NCI-H82 treated with DMSO at 0.1 percent for 48 hours (cell line): Measurements from ENCODE around the gene SLC35F6.
"Not testable (repeated sequence)": the region's sequence is repeated elsewhere in the genome, so short reads cannot be mapped to it uniquely, and the experiment has no call there.

Experiments
- DNase-seq: peaks from one replicate; lab custom pipeline; 2025; ENCODE audit not compliant: unreplicated experiment; lab: John Stamatoyannopoulos, UW

The SLC35F6 gene

DNA sequence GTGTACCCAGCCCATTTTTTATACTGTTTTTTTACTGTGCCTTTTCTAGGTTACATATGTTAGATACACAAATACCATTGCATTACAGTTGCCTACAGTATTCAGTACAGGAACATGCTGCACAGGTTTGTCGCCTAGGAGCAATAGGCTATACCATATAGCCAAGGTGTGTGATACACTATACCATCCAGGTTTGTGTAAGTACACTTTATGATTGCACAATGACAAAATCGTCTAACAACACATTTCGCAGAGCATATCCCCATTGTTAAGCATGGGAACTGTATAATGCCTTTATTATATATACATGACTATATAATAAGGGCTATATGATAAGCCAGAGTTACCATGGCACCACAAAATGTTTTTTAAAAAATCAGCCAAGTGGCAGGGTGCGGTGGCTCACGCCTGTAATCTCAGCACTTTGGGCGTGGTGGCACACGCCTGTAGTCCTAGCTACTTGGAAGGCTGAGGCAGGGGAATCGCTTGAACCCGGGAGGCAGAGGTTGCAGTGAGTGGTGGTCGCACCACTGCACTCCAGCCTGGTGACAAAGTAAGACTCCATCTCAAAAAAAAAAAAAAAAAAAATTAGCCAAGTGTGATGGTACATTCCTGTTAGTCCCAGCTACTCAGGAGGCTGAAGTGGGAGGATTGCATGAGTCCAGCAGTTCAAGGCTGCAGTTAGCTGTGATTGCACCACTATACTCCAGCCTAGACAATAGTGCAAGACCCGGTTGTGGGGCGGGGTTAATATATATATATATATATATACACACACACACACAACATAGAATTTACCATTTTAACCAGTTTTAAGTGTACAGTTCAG lies 19.0 kb downstream of the SLC35F6 start:
- DNase-seq = no peak

DNA sequence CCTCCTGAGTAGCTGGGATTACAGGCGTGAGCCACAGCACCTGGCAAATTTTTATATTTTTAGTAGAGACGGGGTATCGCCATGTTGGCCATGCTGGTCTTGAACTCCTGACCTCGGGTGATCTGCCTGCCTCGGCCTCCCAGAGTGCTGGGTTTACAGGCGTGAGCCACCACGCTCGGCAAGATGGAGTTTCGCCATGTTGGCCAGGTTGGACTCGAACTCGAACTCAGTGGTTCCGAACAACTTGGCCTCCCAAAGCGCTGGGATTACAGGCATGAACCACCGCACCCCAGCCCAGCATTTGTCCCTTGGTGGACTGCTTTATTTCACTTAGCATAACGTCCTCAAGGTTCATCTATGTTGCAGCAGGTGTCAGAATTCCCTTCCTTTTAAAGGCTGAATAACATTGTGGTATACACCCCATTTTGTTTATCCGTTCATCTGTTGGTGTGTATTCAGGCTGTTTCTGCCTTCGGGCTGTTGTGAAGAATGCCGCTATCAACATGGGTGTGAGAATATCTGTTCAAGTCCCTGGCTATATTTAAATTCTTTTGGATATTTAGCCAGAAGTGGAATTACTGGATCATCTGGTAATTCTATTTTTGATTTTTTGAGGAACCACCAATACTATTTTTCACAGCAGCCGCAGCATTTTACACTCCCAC lies 20.6 kb downstream of the SLC35F6 start:
- DNase-seq = no peak

DNA sequence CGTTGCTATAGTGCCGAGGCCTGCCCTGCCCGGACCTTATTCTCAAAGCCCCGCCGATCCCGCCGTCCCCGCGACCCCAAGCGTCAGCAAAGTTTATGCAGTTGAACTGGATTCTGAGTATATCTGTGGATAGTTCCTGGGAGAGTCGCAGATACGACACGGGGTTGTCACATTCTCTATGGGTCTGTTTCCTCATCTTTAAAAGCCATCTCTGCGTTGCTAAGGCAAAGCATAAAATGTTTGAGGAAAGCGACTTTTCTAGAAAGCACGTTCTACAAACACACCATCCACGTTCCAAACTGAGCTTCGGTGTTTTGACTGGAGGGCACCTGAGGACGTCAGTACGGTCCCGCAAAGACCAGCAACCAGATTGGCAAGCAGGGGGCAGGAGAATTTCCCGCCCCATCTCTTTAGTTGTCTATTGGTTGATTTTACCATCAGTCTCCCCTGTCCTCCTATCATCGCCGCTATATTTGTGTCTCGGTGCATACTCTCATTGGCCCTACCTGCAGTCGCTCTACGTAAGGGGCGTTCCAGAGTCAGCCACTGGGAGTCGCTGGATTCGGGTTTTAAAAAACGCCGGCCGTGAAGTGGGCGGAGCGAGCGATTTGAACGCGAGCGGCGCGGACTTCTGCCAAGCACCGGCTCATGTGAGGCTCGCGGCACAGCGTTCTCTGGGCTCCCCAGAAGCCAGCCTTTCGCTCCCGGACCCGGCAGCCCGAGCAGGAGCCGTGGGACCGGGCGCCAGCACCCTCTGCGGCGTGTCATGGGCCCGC lies 21.5 kb downstream of the SLC35F6 start, which contains the start of gene CENPA:
TSS of gene CENPA (plus strand) at position 626 of the 776 bp plus-strand sequence. CDS start at position 767, 141 bp downstream.
- peak; percentile 99 for DNase-seq

DNA sequence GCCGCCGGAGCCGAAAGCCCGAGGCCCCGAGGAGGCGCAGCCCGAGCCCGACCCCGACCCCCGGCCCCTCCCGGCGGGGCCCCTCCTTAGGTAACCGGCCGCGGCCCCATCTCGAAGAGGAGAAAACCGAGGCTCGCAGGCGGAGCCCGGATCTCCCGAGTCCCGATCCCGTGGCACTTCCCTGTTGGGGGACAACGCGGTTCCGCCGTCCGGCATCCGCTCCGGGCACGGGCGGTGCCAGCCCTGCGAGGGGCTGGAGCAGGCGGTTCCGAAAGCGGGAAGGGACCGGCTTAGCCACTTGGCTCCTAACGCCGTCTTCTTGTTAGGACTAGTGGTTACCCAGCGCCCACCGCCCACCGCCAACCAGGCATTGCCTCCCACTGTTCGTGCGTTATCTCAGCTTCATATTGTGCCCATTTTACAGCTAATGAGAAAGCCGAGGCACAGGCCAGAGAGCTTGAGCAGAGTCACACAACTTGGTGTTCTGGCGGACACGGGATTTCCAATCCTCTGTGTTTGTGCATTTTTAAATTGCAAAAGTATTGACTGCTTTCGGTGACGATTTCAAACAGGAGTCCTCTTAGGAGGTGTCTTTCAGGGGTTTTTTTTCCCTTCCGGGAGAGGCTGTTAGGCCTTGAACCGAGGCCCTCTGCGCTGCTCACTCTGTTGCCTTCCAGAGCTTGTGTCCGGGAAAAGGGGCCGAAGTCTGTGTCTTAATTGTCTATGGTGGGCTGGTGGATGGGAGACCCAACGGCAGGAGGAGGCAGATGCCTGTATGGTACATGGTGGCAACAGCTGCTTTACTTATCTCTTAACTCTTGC lies 22.3 kb downstream of the SLC35F6 start:
- DNase-seq = no peak

DNA sequence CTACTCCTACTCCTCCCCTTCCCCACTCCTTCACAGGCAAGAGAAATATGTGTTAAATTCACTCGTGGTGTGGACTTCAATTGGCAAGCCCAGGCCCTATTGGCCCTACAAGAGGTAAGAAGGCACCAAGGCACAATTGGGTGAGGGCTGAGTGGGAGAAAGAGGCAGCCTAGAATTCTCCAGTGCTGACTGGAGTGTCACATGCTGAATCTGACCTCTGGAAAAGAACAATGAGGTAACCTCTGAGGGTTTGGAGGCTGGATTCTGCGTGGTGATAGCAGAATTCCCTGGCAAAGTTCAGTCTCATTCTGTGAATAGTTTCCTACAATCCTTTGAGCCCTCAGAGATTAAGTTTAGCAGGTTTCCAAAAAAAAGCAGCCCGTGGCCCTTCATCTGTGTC lies 28.6 kb downstream of the SLC35F6 start:
- DNase-seq = no peak

DNA sequence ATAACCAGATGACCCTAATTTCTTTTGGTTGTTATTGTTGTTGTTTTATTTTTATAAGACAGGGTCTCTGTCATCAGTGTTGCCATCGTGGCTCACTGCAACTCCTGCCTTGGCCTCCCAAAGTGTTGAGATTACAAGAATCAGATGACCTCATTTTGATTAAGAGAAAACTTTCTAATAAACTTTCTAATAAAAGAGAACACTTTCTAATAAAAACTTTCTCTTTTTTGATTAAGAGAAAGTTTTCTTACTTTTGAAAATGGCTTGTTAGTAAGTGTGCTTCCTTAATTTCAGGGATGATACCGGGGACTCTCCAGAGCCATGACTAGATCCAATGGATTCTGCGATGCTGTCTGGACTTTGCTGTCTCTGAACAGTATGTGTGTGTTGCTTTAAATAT lies 29.4 kb downstream of the SLC35F6 start:
- DNase-seq = no peak

DNA sequence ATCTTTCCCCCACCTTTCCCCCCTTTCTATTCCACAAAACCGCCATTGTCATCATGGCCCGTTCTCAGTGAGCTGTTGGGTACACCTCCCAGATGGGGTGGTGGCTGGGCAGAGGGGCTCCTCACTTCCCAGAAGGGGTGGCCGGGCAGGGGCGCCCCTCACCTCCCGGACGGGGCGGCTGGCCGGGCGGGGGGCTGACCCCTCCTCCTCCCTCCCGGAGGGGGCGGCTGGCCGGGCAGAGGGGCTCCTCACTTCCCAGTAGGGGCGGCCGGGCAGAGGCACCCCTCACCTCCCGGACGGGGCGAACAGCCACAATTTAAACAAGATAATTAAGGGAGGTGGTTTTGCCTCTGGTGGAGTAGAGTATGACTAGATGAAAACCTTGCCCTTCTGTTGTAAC lies 31.1 kb downstream of the SLC35F6 start:
- not testable (repeated sequence) for DNase-seq

DNA sequence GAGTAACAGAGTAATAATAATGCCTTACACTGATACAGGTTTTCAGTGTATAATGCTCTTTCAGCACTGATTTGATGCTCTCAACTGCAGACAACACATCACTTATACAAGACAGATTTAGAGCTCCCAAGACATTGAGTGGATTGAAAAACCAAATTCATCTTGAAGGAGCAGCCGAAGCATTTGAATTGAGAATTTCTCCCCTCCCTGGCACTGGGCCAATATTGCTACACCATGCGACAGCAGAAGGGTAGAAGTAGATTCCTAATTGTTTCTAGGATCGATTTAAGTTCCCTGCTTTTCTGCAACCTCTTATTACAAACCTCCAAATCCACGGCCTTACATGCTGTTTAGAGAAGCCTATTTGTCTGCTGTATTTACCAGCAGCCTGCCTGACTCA lies 37.2 kb downstream of the SLC35F6 start:
- no peak for DNase-seq

DNA sequence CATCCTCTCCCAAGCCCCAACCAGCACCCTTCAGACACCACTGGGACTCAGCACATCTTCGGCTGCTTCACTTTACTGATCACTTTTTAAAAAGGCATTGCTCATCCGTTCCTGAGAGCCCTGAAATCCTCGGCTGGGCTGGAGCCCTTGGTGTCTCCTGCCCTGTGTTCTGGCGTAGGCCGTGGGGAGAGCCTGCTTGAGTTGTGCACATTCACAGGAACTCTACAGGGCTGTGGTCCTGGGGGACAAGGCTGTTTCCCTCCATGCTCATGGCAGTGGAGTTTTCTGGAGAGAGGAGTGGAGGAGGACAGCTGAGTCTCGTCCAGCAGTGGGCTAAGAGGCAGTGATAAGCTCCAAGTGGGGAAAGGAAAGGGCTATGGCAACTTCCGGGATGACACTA lies 37.7 kb downstream of the SLC35F6 start:
- DNase-seq = no peak

DNA sequence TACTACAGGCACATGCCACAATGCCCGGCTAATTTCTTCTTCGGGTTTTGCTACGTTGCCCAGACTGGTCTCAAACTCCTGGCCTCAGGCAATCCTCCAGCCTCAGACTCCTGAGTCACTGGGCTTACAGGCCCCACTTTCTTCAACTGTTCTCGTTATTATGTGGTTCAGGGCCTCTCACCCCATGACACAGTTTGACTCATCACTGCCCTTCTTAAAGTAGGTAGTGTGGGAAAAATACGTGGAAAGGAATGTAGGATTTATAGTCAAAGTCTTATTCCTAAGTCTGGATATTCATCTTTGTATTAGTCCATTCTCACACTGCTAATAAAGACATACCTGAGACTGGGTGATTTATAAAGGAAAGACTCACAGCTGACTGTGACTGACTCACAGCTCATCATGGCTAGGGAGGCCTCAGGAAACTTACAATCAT lies 41.2 kb downstream of the SLC35F6 start:
- no peak for DNase-seq

DNA sequence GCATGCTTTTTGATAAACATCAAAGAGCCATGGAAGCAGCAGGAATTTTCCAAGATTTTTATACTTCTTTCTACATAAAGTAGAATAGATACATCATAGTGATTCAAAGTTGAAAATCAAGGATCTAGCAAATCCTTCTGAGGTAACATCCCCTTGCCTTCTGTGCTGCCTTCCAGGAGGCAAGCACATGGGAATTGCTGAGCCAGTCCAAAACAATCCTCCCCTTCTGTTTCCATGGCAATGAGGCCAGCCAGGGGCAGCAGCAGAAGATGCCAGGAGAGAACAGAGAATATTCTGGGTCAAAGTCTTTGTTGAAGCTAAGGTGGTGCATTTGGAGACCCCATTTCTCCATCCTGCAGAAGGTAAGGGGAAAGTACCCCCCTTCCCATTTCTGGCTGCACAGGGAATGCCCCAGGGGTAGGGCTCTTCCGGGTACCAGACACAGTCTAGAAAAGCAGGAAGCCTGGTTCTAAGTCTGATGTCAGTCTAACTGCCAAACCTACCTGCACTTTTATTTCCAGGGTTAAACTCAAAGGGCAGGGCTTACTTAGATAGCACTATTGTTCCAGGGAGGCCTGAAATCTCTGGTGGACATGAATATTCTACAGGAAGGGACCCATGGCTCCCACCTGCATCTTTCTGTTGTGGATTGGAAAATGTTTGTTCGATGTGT lies 43.8 kb downstream of the SLC35F6 start:
- DNase-seq = no peak

DNA sequence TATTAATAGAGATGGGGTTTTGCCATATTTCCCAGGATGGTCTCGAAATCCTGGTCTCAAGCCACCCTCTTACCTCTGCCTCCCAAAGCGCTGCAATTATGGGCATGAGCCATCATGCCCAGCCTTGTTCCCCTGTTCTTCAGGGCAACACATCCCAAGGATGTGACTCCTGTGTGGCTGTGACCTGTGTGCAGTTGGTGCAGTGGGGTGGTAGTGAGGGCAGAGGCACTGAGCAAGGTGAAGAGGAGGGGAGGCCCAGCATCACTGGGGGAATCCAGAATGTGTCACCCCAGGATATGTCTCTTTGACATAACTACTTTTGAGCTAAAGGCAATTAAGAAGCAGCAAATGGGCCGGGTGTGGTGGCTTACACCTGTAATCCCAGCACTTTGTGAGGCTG lies 45.1 kb downstream of the SLC35F6 start:
- DNase-seq = no peak

DNA sequence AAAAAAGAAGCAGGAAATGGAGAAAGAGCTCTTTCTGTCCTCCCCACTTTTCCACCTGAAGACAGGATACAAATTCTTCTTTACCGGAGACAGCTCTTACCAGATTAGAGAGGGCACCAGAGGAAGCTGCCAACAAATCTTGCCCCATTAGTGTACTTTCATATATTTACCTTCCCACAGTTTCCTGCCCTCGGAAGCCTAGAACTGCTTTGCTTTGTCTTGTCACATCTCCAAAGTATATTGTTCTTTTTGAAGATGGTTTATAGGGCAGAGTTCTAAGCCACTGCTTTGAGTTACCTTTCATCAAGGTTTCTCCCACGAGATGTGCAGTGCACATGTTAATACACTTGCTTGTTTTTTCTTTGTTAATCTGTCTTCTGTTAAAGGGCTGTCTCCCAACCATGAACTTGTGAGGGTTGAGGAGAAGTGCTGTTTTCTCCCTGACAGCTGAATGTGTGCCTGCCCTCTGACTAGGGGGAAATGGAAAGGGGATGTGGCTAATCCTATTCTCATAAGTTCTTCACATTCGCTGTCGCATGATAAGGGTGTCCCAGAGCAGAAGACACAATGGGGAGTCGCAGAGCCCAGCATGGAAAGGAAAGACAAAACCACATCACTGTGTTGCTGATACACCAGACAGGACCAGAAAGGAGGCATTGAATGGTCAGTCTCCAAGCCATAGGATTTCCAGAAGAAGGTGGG lies 45.9 kb downstream of the SLC35F6 start:
- DNase-seq = no peak

DNA sequence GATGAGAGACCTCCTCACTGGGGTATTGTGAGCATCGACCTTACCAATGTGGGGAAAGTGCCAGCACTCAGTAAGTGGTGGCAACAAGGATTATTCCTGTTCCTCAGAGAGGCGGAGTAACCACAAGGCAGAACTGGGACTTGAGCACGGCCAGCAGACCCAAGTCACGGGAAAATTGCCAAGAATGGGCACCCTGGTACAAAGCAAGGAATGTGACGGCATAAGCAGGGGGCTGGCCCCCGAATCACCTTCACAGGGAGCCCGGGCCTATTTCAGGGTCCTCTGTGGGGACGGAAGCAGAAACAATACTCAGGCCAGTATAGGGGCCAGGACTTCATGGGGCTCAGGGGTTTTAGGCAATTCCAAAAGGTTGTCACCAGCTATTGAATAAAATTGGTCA lies 47.2 kb downstream of the SLC35F6 start:
- no peak for DNase-seq

DNA sequence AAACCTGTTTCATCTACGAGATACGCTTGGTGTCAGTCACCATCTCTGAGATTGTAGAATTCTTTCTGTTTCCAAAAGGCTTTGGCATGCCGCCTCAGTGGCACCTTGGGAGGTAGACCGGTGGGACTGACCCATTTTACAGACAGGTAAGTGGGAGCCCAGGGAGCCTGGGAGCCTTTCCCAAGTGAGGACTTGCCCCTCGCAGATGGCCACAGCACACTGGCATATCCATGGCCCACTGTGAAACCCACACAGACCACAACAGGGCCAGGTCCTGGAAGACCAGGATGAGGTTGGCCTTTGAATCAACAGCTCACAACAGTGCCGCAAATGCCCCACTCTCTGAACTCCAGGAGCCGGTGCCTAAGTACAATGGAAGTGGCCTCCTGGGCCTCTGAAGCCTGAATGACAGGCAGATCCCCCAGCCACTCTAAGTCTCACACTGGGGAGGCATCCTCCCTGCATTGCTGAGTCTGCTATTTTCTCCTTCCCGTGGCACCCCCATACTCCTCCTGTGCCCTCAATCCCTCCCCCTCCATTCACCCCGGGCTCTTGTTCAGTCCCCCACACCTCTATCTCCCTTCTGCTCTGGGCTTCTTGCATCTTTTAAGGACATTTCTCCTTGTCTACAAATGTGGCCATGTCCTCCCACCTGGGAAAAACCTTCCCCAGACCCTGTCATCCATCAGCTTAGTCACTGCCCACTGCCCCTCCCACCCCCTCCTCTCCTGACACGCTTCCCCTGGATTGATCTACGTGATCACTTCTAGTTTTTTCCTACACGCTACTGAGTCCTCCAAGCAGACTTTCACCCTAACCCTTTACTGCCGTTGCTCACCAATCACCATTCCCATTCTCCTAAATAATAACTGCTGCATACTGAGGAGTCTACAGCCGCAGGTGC lies 48.0 kb downstream of the SLC35F6 start:
- DNase-seq = no peak

DNA sequence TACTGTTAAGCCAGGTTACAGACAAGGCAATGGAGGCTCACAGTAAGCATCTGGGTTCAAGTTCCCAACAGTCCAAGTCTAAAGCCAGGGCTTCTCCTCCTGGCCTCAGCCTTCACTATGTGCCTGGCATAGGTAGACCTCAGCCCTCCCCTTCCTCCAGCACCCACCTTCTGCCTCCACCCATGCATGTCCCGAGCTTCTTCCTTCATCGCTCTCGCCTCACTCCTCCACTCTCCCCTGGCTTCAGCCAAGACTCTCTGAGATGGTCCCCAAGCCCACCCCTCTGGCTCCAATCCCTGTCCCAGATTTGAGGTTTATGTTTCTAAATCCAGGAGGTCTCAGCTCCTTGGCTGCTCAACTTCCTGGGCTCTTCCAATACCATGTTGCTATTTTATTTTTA lies 48.6 kb downstream of the SLC35F6 start:
- DNase-seq = no peak

DNA sequence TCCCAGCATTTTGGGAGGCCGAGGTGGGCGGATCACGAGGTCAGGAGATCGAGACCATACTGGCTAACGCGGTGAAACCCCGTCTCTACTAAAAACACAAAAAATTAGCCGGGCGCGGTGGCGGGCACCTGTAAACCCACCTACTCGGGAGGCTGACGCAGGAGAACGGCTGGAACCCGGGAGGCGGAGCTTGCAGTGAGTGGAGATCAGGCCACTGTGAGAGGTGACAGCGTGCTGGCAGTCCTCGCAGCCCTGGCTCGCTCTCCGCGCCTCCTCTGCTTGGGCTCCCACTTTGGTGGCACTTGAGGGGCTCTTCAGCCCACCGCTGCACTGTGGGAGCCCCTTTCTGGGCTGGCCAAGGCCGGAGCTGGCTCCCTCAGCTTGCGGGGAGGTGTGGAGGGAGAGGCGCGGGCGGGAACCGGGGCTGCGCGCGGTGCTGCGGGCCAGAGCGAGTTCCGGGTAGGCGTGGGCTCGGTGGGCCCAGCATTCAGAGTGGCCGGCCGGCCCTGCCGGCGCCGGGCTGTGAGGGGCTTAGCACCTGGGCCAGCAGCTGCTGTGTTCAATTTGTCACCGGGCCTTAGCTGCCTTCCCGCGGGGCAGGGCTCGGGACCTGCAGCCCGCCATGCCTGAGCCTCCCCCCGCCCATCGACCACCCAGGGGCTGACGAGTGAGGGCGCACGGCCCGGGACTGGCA lies 50.1 kb downstream of the SLC35F6 start:
- not testable (repeated sequence) for DNase-seq

DNA sequence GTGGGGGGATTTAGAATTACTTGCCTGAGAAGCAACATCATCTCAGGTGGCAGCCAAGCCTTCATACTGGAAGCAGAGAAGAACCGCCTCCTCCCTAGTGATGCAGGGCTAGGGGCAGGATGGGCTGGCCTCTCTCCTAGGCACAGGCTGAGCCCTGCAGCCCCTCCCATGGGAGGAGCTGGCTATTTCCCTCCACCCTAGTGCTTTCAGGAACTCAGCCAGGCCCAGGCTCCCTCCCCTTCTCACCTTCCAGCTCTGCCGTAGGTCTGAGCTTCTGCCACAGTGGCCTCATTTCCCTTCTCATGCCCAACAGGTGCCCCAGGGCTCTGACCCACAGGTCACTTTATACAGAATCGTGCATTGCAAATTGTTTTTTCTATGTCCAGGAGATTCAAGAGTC lies 52.8 kb downstream of the SLC35F6 start:
- peak; percentile 92 for DNase-seq
